HUDEP-2 (cell line): Measurements from ENCODE around the gene C1QTNF12.
"Not testable (repeated sequence)": the region's sequence is repeated elsewhere in the genome, so short reads cannot be mapped to it uniquely, and the experiment has no call there.

Experiments used
- DNase-seq, 76 experiments: peaks; one replicate each; lab custom pipeline; 2025; ENCODE audit not compliant: unreplicated experiment in 76 of 76; lab: John Stamatoyannopoulos, UW

The C1QTNF12 gene

GRCh38 chr1:1203561-1204424 is 42.7 kb downstream of the C1QTNF12 start:
- no peak for DNase-seq

- no peak for DNase-seq
Observed at GRCh38 chr1:1202831-1203560, 43.5 kb downstream of the C1QTNF12 start.

GRCh38 chr1:1200876-1201810 is 45.4 kb downstream of the C1QTNF12 start:
- DNase-seq: peak in 3 of 76 experiments; percentile 6 to 49 (median 23)

GRCh38 chr1:1199961-1200875 is 46.3 kb downstream of the C1QTNF12 start:
- DNase-seq: no peak

- DNase-seq: no peak
Observed at GRCh38 chr1:1199141-1199960, 47.2 kb downstream of the C1QTNF12 start.

GRCh38 chr1:1198423-1199140 is 47.9 kb downstream of the C1QTNF12 start:
- DNase-seq: no peak

- no peak for DNase-seq
Observed at GRCh38 chr1:1197551-1198422, 48.7 kb downstream of the C1QTNF12 start.

- no peak for DNase-seq
Observed at GRCh38 chr1:1197188-1197500, 49.4 kb downstream of the C1QTNF12 start.

- no peak for DNase-seq
Observed at GRCh38 chr1:1196431-1197187, 49.9 kb downstream of the C1QTNF12 start.

GRCh38 chr1:1195726-1196125 is 50.8 kb downstream of the C1QTNF12 start:
- not testable (repeated sequence) for DNase-seq

- no peak for DNase-seq
Observed at GRCh38 chr1:1194723-1195122, 51.8 kb downstream of the C1QTNF12 start.
